PC-3 (cell line): Measurements from ENCODE around the gene SEPHS1.

ENCODE experiments used
- CTCF ChIP-seq: fragments of 300-600 bp; sonication (generic); conservative IDR thresholded peaks from 2 replicates; pipeline ENCODE4 v1.5.1; 2017; ENCODE audit warnings: antibody characterized with exemption, low read depth, mild to moderate bottlenecking, low read length
- EZH2 ChIP-seq: fragments of 300-600 bp; sonication (generic); IDR thresholded peaks from one replicate; pipeline ENCODE4 v1.6.1; 2017; ENCODE audit warnings: antibody characterized with exemption, mild to moderate bottlenecking, low read length; ENCODE audit not compliant: unreplicated experiment

GRCh38 chr10:13340626-13341376 lies 7.3 kb downstream of the SEPHS1 start:
- no peak for TF ChIP-seq EZH2
- no peak for TF ChIP-seq CTCF
